Stimulated activated CD8-positive, alpha-beta memory T cell treated with anti-CD3 and anti-CD28 coated beads, Interleukin-4, amount 100 ng/mL, for 48 hours (primary cell): ENCODE measurements around the gene KCNMB1.
"Not testable (repeated sequence)": the region's sequence is repeated elsewhere in the genome, so short reads cannot be mapped to it uniquely, and the experiment has no call there.

ENCODE experiments used
- DNase-seq: peaks from one replicate; pipeline ENCODE4 v3.0.0-alpha.2; 2020

KCNMB1 gene

DNA sequence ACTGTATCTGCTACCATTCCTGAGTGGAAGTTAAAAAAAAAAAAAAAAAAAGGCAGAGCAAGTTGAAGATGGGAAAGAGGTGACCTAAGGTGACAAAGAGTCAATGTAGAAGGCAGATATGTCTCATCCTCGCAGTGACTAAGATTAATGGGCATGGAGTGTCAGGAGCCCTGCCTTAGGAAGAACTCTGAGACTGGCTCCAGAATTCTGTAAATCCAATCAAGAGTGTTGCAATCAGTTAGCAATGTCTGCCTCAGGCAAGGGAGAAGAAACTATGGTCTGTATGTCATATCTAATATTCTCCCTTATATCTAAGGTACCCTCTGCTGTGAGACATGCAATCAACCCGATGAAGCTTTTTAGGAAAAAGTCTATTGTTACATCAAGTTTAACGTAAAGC lies 24.7 kb upstream of the KCNMB1 start:
- no peak for DNase-seq

DNA sequence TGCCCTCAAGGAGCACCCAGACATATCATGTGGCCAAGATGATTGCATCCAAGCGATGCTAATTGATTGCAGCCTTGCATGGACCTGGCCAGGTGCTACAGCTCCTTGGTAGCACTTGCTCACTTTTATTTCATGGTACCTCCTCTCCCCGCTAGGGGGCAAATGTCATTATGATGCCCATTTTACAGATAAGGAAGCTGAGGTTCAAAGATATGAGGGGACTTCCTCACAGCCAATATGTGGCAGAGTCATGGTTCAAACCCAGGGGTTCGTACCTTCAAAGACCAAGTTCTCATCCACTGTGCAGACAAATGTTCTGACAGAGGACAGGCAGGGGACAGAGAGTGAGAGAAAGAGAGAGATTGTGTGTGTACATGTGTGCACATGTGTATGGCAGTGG lies 21.9 kb upstream of the KCNMB1 start:
- DNase-seq: no peak

GRCh38 chr5:170410401-170410800 lies 21.2 kb upstream of the KCNMB1 start:
- no peak for DNase-seq

DNA sequence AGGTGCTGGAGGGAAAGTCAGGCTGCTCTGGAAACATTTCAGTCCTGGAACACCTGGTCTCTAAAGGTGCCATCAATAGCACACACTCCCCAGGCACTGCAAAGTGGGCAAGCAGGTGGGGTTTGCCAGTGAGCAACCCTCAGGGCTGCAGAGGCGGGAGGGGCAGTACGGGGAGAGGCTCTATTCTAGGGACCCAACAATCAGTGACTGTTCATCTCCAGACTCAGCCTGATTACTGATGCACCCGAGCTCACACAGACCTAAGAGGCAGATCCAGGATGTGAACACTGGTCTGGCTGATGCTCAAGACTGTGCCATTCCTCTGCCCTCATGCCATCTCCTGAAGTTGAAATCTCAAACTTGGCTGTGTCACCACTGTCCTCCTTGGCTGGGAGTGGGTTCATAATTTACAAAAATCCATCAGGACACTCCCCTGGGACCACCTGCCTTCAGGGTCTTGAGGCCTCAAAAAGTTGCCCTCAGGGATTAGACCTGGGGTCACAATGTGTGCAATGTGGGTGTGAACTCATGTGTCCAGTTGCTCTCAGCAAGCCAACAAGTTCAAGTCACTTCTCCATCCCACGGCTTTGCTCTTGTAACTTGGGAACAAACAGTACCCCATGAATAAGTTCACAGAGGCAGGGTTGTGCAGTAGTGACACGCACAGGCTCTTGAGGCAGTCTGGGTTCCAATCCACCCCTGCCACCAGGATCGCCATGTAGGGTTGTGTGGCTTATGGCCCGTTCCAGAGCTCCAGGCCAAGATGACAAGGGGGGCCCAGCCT lies 19.9 kb upstream of the KCNMB1 start:
- DNase-seq: no peak

DNA sequence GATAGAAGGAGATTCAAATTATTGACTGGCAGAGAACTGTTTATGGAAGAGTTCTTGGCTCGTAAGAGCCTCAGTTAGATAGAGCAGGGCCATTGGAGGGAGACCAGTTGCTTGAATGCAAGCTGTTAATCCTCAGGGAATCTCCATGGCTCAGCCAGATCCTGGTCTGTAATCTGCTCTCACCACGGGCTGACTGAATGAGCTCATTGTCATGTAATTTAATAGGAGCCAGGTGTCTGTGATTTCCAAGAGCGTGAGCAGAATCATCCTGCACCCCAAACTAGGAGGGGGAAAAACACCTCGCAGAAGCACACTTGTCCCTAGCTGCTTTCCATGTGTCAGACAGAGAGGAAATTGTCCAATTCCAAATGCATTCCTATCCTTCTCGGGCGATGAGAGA lies 19.1 kb upstream of the KCNMB1 start:
- DNase-seq: no peak

DNA sequence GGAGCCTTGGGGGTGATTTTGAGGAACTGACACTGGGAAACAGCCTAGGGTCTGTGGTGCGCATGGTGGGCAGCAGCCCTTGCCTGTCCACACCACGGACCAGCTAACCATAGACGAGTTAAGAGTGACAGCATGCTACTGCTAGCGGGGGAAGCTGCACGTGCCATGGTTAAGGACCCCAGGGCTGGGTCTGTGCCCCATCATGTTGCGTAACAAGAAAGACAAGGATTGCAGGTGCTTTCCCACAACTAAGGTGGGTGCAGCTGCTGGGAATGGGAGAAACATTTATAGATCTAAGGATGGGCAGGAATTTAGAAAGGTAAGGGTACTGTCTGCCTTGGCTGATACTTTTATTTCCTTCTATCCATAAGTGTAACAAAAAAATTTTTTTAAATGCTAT lies 17.9 kb upstream of the KCNMB1 start:
- DNase-seq: no peak

DNA sequence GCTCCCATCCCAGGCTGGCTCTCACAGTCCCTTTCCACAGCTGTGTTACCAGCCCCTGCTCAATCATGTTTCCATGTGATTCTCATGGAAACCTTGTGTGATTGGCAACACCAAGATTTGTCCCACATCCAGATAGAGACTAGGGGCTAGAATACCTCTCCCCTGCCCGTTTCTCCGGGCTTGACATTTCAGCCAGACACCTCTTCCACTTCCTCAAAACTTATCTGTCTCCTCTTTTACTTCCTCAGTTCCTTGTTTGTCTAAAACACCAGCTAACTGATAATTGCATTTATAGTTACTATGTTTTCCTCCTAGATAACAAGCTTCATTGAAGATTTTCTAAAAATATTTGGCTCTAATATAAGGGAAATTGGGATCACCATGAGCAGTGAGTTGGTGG lies 16.6 kb upstream of the KCNMB1 start:
- no peak for DNase-seq

DNA sequence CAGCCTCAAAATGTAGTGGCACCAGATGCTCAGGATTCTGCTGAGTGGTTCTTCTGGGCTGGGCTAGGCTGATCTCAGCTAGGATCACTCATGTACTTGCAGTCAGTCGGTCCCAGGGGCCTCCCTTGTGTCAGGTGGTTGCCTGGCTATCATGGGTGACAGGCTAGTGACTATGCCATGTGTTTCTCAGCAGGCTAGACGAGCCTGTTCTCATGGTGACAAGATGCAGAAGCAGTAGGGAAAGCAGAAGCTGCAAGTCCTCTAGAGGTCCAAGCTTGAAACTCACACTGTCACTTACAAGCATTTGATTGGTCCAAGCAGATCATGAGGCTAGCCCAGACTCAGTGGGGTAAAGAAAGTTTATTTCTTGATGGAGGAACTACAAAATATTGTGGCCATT lies 15.2 kb upstream of the KCNMB1 start:
- DNase-seq: no peak

DNA sequence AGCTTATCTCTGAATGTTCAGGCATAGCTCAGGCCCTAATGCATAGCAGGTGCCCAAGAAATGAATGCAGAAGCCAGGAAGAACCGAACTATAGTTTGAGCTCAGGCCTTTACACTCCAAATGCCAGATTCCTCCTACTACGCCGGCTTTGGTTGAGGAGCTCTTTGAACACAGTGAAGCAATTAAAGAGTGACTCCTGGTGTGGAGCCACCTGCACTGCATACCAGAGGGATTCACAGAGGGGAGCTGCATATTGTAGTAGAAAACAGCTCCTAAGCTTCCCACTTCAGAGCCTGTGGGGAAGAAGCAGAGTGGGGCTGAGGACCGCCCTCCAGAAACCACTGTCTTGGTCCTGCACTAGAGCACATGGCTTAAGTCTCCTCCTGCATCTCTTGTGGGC lies 14.5 kb upstream of the KCNMB1 start:
- DNase-seq: no peak

DNA sequence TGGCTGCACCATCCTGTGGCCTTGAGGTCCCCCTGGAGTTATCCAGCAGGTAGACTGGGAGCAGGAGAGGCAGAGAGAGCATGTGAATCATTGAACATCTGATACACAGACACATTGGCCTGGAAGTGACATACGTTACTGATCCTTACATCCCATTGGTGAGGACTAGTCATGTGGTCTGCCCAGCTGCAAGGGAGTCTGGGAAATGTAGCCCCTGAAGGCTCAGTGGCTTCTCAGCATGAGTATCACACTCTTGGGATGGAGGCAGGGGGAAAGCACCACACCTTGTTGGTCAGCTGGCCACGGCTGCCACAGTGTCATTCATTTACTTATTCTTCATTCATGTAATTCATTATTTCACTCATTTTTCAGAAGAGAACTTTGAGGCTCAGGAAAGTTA lies 13.3 kb upstream of the KCNMB1 start:
- no peak for DNase-seq

DNA sequence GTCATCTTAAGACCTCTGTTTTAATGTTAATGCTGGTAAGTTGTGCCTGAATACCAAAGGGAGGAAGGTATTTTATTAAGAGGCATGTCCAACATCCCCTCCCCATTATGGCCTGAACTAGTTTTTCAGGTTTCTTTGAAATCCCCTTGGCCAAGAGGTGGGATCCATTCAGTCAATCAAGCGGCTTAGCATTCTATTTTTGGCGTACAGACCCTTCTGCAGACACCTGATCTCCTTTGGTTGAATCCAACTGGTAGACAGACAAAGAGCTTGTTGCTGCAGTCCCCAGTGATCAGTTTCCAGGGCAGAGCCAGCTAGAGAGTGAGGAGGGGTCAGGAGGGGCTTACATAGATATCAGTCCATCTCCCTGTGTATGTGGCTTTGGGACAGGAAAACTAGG lies 7.9 kb upstream of the KCNMB1 start:
- DNase-seq: no peak

DNA sequence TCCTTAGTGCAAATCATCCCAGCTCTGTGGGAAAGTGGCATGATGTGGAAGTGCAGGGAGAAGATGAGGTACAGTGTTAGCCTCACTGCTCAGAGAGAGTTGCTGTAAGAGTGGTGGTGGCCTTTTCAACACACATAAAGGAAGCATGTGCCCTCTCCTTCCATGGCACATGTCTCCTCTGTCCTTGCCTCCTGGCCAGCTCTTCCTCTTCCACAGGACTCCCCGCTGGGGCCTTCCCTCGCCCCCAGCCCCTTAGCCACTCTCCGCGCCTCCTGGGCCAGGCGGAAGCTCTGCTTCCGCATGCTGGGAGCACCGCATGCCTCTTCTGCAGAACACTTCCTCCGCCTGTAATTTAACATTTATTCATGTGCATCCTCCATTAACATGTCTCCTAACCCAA lies 4.8 kb upstream of the KCNMB1 start:
- DNase-seq: no peak

DNA sequence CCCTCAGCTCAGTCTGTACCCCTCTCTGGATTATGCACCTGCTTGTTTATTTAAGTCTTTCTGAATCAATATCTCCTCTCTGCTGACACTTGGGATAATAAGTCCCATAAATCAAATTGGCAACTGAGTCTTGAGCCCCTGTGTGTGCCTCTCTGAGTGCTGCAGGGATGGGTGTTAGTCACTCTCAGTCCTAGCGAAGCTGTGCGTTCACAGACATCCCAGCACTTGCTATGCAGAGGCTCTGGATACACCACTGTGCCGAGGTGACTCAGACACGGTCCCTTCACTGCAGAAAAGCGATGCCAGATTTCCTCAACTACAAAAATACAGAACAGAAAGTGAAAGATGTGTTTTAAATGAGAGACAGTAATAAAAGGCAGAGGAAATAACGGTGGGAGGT lies 4.1 kb upstream of the KCNMB1 start:
- peak; percentile 37 for DNase-seq

GRCh38 chr5:170390472-170390871 lies 1.3 kb upstream of the KCNMB1 start:
- DNase-seq: no peak

GRCh38 chr5:170389550-170389892 lies 354 bp upstream of the KCNMB1 start:
- DNase-seq: no peak

GRCh38 chr5:170387775-170388639 lies 1.2 kb downstream of the KCNMB1 start:
- no peak for DNase-seq

DNA sequence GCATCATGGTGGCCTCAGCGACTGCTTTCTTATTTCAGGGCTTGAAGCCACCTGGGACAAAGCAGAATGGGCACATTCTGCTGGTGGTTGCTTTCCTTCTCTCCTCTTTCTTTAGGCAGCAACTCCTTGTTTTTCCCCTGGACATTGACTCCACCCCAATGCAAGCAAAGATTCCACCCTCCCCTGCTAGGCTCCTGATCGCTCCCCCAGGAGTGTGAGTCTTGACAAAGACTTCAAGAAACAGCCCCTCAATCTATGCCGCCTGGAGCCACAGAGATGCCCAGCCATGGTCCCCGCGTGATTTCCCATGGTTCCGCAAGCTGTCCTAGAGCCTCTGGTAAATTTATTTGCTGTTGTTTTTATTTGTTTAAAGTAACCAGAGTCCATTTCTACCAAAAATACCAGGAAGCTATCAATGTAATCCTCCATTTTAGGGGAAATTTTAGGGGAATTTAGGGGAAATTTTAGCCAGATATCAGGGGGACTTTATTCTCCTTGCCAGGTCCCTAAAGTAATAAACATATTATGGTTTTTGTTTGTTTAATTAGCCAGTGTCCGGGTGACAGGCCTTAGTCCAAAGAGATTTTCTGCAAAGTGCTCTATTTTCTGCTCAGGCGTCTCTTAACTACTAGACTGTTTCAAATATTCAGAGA lies 2.3 kb downstream of the KCNMB1 start:
- no peak for DNase-seq

- DNase-seq: no peak
Measured at GRCh38 chr5:170383227-170383626, 5.9 kb downstream of the KCNMB1 start.

- no peak for DNase-seq
Measured at GRCh38 chr5:170382790-170383189, 6.4 kb downstream of the KCNMB1 start.

GRCh38 chr5:170380361-170380951 lies 8.7 kb downstream of the KCNMB1 start:
- no peak for DNase-seq

DNA sequence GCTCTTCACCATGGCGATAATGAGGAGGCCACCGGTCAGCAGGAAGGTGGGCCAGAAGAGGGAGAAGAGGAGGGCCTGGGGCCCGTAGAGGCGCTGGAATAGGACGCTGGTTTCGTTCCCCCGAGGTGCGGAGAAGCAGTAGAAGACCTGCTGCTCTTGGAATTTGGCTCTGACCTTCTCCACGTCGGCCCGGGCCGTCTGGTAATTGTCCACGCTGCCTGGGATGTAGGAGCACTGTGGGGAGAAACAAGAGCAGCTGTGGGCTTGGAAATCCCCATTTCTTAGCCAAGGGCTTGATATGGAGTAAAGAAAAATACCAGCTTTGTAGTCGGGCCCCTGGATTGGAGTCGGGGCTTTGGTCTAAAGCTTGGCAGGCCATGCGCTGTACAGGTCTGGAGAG lies 10.4 kb downstream of the KCNMB1 start:
- DNase-seq: no peak

GRCh38 chr5:170377027-170377426 lies 12.1 kb downstream of the KCNMB1 start:
- no peak for DNase-seq

GRCh38 chr5:170376526-170376925 lies 12.6 kb downstream of the KCNMB1 start:
- DNase-seq: not testable (repeated sequence)

DNA sequence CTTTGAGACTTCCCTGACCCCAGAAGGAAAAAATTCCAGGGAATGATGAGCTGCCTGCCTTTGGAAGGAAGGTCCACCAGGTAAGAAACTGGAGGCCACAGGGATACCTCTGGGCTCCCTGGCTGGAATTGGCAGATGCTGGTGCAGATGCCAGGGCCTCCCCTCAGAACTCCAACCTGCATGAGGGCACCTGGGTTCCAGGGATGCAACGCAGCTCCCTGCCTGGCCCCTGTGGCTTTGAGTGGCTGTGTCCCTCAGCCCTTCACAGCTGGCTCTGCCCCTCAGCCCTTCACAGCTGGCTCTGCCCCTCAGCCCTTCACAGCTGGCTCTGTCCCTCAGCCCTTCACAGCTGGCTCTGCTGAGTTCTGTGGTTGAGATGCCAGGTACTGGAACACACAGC lies 13.9 kb downstream of the KCNMB1 start:
- DNase-seq: no peak
